HUES48 (cell line): Measurements from ENCODE around the gene MGMT.

Source experiments
- H3K27ac ChIP-seq: one replicate; pipeline ENCODE4 v1.7.0; 2013; ENCODE audit warnings: low read depth, low read length, inconsistent platforms
- H3K27me3 ChIP-seq: 2 replicates; pipeline ENCODE4 v1.6.1; 2013; ENCODE audit warnings: mild to moderate bottlenecking, low read length; ENCODE audit not compliant: control insufficient read depth, insufficient read depth
- H3K36me3 ChIP-seq: 2 replicates; pipeline ENCODE4 v1.6.1; 2013; ENCODE audit warnings: low read length; ENCODE audit not compliant: control insufficient read depth, insufficient read depth
- H3K4me1 ChIP-seq: 2 replicates; pipeline ENCODE4 v1.6.1; 2013; ENCODE audit warnings: mild to moderate bottlenecking, low read length; ENCODE audit not compliant: control insufficient read depth, insufficient read depth
- H3K4me3 ChIP-seq: 2 replicates; pipeline ENCODE4 v1.5.1; 2013; ENCODE audit warnings: mild to moderate bottlenecking, low read depth, low read length
- H3K9ac ChIP-seq: 2 replicates; pipeline ENCODE4 v1.6.1; 2013; ENCODE audit warnings: mild to moderate bottlenecking, low read depth, low read length, moderate library complexity
- H3K9me3 ChIP-seq: 2 replicates; pipeline ENCODE4 v1.6.1; 2013; ENCODE audit warnings: low read length; ENCODE audit not compliant: control insufficient read depth, insufficient read depth

Gene MGMT

GRCh38 chr10:129495698-129496097 lies 28.7 kb downstream of the MGMT start:
- Histone ChIP-seq H3K4me3 (no peak overlapping the region), H3K9ac (no peak overlapping the region), H3K36me3 (no peaks in the 10 kb centered on the region; the same call in 1 of the 2 replicates), H3K27me3 (no peaks in the 10 kb centered on the region), H3K9me3 (peaks cover 36% of the 10 kb centered on the region), H3K27ac (no peak overlapping the region), H3K4me1 (peaks cover 8% of the 10 kb centered on the region)

- H3K9ac ChIP-seq, result no peak overlapping the region
- peaks cover 25% of the 10 kb centered on the region for H3K9me3 ChIP-seq
- peaks cover 8% of the 10 kb centered on the region for H3K4me1 ChIP-seq
- H3K4me3 ChIP-seq, result no peak overlapping the region
- no peak overlapping the region for H3K27ac ChIP-seq
- H3K27me3 ChIP-seq, result no peaks in the 10 kb centered on the region
- H3K36me3 ChIP-seq, result no peaks in the 10 kb centered on the region; the same call in 1 of the 2 replicates
Observed at GRCh38 chr10:129497013-129497412, 30.0 kb downstream of the MGMT start.

- Histone ChIP-seq H3K27ac (no peak overlapping the region), H3K9me3 (peaks cover 10% of the 10 kb centered on the region), H3K4me1 (peaks cover 8% of the 10 kb centered on the region), H3K36me3 (no peaks in the 10 kb centered on the region; the same call in 1 of the 2 replicates), H3K9ac (no peak overlapping the region), H3K4me3 (no peak overlapping the region), H3K27me3 (no peaks in the 10 kb centered on the region)
Observed at GRCh38 chr10:129498680-129499079, 31.6 kb downstream of the MGMT start.

GRCh38 chr10:129500617-129501339 lies 33.7 kb downstream of the MGMT start:
- Histone ChIP-seq H3K4me3 (no peak overlapping the region), H3K27ac (no peak overlapping the region), H3K4me1 (no peaks in the 10 kb centered on the region), H3K36me3 (no peaks in the 10 kb centered on the region; the same call in 1 of the 2 replicates), H3K9ac (no peak overlapping the region), H3K9me3 (peaks cover 10% of the 10 kb centered on the region), H3K27me3 (no peaks in the 10 kb centered on the region)

GRCh38 chr10:129501652-129502436 lies 34.8 kb downstream of the MGMT start:
- Histone ChIP-seq H3K36me3 (no peaks in the 10 kb centered on the region; the same call in 1 of the 2 replicates), H3K4me3 (no peak overlapping the region), H3K9ac (no peak overlapping the region), H3K9me3 (peaks cover 10% of the 10 kb centered on the region), H3K27ac (no peak overlapping the region), H3K4me1 (no peaks in the 10 kb centered on the region), H3K27me3 (no peaks in the 10 kb centered on the region)

GRCh38 chr10:129502448-129502847 lies 35.4 kb downstream of the MGMT start:
- Histone ChIP-seq H3K9me3 (peaks cover 10% of the 10 kb centered on the region), H3K4me1 (no peaks in the 10 kb centered on the region), H3K4me3 (no peak overlapping the region), H3K36me3 (no peaks in the 10 kb centered on the region; the same call in 1 of the 2 replicates), H3K27ac (no peak overlapping the region), H3K27me3 (no peaks in the 10 kb centered on the region), H3K9ac (no peak overlapping the region)

- Histone ChIP-seq H3K9me3 (no peaks in the 10 kb centered on the region), H3K9ac (no peak overlapping the region), H3K4me1 (no peaks in the 10 kb centered on the region), H3K27ac (no peak overlapping the region), H3K36me3 (no peaks in the 10 kb centered on the region), H3K27me3 (no peaks in the 10 kb centered on the region), H3K4me3 (no peak overlapping the region)
Observed at GRCh38 chr10:129505500-129506075, 38.5 kb downstream of the MGMT start.

- H3K4me1 ChIP-seq, result no peaks in the 10 kb centered on the region
- no peaks in the 10 kb centered on the region for H3K9me3 ChIP-seq
- no peak overlapping the region for H3K4me3 ChIP-seq
- H3K27ac ChIP-seq, result no peak overlapping the region
- H3K9ac ChIP-seq, result no peak overlapping the region
- H3K27me3 ChIP-seq, result no peaks in the 10 kb centered on the region
- no peaks in the 10 kb centered on the region for H3K36me3 ChIP-seq
Observed at GRCh38 chr10:129506101-129506797, 39.2 kb downstream of the MGMT start.

GRCh38 chr10:129507216-129507889 lies 40.3 kb downstream of the MGMT start:
- H3K4me3 ChIP-seq, result no peak overlapping the region
- H3K9me3 ChIP-seq, result no peaks in the 10 kb centered on the region
- H3K27ac ChIP-seq, result no peak overlapping the region
- H3K36me3 ChIP-seq, result no peaks in the 10 kb centered on the region
- no peaks in the 10 kb centered on the region for H3K27me3 ChIP-seq
- no peak overlapping the region for H3K9ac ChIP-seq
- no peaks in the 10 kb centered on the region for H3K4me1 ChIP-seq

GRCh38 chr10:129509155-129509554 lies 42.1 kb downstream of the MGMT start:
- no peaks in the 10 kb centered on the region for H3K27me3 ChIP-seq
- 0 out of 2 replicates have a peak, but pooled peaks cover 4% of the 10 kb centered on the region for H3K4me1 ChIP-seq
- no peaks in the 10 kb centered on the region for H3K9me3 ChIP-seq
- no peak overlapping the region for H3K27ac ChIP-seq
- H3K9ac ChIP-seq, result no peak overlapping the region
- no peaks in the 10 kb centered on the region for H3K36me3 ChIP-seq
- no peak overlapping the region for H3K4me3 ChIP-seq
